ENCODE measurements around the gene NTM.

NTM gene

DNA sequence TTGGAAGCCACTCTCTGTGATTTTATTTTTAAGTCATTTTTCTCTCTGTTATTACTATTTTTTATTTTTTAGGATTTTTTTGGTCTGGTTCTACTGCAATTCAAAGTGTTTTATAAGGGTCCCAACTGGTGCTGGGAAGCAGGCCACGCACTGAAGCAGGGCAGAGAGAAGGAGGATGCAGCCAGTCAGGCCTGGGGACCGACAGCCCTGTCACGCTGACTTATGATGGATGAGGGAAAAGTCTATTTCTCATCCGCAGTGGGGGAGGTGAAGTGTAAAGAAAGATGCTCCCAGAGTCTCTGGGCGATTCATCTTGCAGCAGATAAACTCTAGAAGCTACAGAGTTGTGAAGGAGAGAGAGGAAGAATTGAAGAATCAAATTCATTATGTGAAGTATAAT is 191.6 kb downstream of the NTM start:
- no peak for TF ChIP-seq TARDBP (IDR thresholded peaks at IDR 0.05)
- TF ChIP-seq L3MBTL2 (conservative IDR thresholded peaks at IDR 0.05) = no peak
- TF ChIP-seq NFRKB (IDR thresholded peaks at IDR 0.05) = no peak
- TF ChIP-seq SUZ12 (IDR thresholded peaks at IDR 0.05) = no peak
- TF ChIP-seq SP1 (IDR thresholded peaks at IDR 0.05) = no peak
- no peak for TF ChIP-seq ELF4 (IDR thresholded peaks at IDR 0.05)
- no peak for TF ChIP-seq FOXK2 (IDR thresholded peaks at IDR 0.05)
- no peak for TF ChIP-seq CTBP1 (IDR thresholded peaks at IDR 0.05; ENCODE audit: borderline replicate concordance)
- no peak for TF ChIP-seq FOXM1 (IDR thresholded peaks at IDR 0.05; ENCODE audit: borderline replicate concordance)
- no peak for TF ChIP-seq ARNT (IDR thresholded peaks at IDR 0.05)
- TF ChIP-seq, protein P1, sequence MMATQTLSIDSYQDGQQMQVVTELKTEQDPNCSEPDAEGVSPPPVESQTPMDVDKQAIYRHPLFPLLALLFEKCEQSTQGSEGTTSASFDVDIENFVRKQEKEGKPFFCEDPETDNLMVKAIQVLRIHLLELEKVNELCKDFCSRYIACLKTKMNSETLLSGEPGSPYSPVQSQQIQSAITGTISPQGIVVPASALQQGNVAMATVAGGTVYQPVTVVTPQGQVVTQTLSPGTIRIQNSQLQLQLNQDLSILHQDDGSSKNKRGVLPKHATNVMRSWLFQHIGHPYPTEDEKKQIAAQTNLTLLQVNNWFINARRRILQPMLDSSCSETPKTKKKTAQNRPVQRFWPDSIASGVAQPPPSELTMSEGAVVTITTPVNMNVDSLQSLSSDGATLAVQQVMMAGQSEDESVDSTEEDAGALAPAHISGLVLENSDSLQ (IDR thresholded peaks at IDR 0.05) = no peak
- ChIA-PET POLR2A (no interaction called here), CTCF (no interaction called here)
- DNase-seq (ENCODE audit: extremely low spot score) = no peak

DNA sequence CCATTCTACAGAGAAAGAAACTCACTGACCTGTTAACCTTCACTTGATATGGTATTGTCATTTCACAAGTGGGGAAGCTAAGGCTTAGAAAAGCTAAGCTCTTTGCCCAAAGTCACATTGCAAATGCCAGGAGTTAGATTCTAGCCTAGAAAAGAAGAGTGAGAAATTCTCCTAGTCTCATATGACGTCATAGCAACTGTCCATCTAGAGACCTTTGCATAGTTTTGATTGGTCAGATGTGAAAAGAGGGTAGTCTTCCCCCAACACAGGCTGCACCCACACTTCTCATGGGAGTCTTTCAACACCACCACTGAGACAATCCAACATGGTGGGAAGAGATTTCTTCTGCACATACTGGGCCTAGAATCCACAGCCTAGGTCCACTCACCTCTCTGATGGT is 197.9 kb downstream of the NTM start:
- TF ChIP-seq SP1 (IDR thresholded peaks at IDR 0.05) (no peak), BHLHE40 (IDR thresholded peaks at IDR 0.05; ENCODE audit: borderline replicate concordance) (no peak), ELF4 (IDR thresholded peaks at IDR 0.05) (no peak), L3MBTL2 (conservative IDR thresholded peaks at IDR 0.05) (no peak), FOXK2 (IDR thresholded peaks at IDR 0.05) (no peak), SUZ12 (IDR thresholded peaks at IDR 0.05) (no peak), ARNT (IDR thresholded peaks at IDR 0.05) (no peak), FOXA1 (IDR thresholded peaks at IDR 0.05) (no peak), TARDBP (IDR thresholded peaks at IDR 0.05) (no peak), CTBP1 (IDR thresholded peaks at IDR 0.05; ENCODE audit: borderline replicate concordance) (no peak), ZNF384 (IDR thresholded peaks at IDR 0.05) (no peak), HDGF (IDR thresholded peaks at IDR 0.05; ENCODE audit: borderline replicate concordance) (no peak), LEF1 (IDR thresholded peaks at IDR 0.05; ENCODE audit: borderline replicate concordance) (no peak), FOXM1 (IDR thresholded peaks at IDR 0.05; ENCODE audit: borderline replicate concordance) (no peak), NFRKB (IDR thresholded peaks at IDR 0.05) (no peak)
- TF ChIP-seq, protein P1 (IDR thresholded peaks at IDR 0.05) = no peak
- DNase-seq (ENCODE audit: extremely low spot score) = no peak
- CTCF ChIA-PET = no interaction called here
- POLR2A ChIA-PET = no interaction called here

DNA sequence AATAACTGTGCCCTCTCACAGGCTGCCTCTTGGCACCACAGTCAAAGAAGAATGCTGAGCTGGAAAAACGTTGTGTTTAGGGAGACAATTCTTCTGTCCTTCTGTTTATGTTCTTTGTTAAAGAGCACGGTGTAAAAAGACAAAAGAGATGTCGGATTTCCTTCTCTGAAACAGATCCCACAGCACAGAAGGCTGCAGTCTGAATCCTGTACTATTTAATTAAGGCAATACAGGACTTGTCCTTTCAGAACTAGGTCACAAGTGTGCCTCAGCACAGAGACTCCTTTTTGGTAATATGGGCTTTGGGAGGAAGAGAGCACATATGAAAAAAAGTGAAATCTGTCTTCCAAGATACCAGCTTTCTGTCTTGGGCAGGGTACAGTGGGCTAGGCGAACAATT is 201.2 kb downstream of the NTM start:
- ChIA-PET POLR2A (no interaction called here), CTCF (interaction anchor here (2.1 kb wide), 1 partner anchor 8 kb away, joined by 6 read pairs; no protein-coding TSS in a partner anchor)
- TF ChIP-seq FOXK2 (IDR thresholded peaks at IDR 0.05) (no peak), ZNF384 (IDR thresholded peaks at IDR 0.05) (no peak), L3MBTL2 (conservative IDR thresholded peaks at IDR 0.05) (no peak), ELF4 (IDR thresholded peaks at IDR 0.05) (no peak)
- no peak for DNase-seq (ENCODE audit: extremely low spot score)

DNA sequence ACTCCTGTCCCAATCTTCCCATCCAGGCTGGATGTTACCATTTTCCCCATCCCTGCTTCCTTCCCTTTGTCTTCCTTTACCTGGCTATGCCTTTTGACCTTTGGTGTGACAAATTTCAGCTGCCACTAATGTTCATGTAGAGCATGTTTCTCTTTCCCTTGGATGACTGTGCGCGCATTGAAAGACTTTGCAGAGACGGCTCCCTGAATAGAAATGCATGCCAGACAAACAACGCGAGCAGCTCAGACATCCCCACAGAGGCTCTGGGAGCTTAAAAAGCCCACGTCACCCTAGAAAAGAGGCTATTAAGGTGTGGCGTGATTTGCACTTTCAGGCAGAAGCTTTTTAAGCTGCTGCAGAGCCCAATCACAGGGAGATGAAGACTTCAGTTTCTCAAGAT is 202.0 kb downstream of the NTM start:
- TF ChIP-seq FOXA1 (IDR thresholded peaks at IDR 0.05) (no peak), L3MBTL2 (conservative IDR thresholded peaks at IDR 0.05) (no peak), CTBP1 (IDR thresholded peaks at IDR 0.05; ENCODE audit: borderline replicate concordance) (no peak), ARNT (IDR thresholded peaks at IDR 0.05) (no peak), ELF4 (IDR thresholded peaks at IDR 0.05) (no peak), LEF1 (IDR thresholded peaks at IDR 0.05; ENCODE audit: borderline replicate concordance) (no peak), ZNF384 (IDR thresholded peaks at IDR 0.05) (no peak), TARDBP (IDR thresholded peaks at IDR 0.05) (no peak), SUZ12 (IDR thresholded peaks at IDR 0.05) (no peak), SP1 (IDR thresholded peaks at IDR 0.05) (no peak), FOXK2 (IDR thresholded peaks at IDR 0.05) (no peak), BHLHE40 (IDR thresholded peaks at IDR 0.05; ENCODE audit: borderline replicate concordance) (no peak), NFRKB (IDR thresholded peaks at IDR 0.05) (no peak), FOXM1 (IDR thresholded peaks at IDR 0.05; ENCODE audit: borderline replicate concordance) (no peak), HDGF (IDR thresholded peaks at IDR 0.05; ENCODE audit: borderline replicate concordance) (no peak)
- TF ChIP-seq, protein P1 (IDR thresholded peaks at IDR 0.05) = no peak
- POLR2A ChIA-PET = no interaction called here

DNA sequence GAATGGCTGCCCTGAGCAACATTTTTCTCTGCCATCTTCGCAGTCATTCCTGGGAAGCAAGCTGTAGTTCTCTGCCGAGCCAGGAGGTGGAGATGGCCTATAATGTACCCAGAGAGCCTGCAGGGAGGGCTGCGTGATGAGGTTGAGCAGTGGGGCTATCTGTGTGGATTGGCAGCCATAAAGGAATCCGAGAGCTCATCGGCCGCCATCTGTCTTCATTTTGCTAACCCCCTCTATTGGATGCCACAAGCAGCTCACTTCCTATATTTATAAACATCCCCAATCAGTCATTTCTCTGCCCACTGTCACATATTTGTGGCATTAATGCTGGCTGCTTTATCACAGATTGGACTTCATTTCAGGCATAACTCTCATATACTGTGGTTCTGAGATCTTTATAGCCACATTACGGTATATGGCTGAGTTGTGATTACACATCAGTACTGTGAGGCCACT is 209.5 kb downstream of the NTM start:
- POLR2A ChIA-PET = no interaction called here
- CTCF ChIA-PET = interaction anchor here (1.1 to 1.8 kb wide), 3 partner anchors 9 to 94 kb away, joined by 3 to 11 read pairs (median 6); no protein-coding TSS in a partner anchor
- no peak for TF ChIP-seq SUZ12 (IDR thresholded peaks at IDR 0.05)
- TF ChIP-seq TARDBP (IDR thresholded peaks at IDR 0.05) = no peak
- TF ChIP-seq ZNF384 (IDR thresholded peaks at IDR 0.05) = no peak
- TF ChIP-seq ARNT (IDR thresholded peaks at IDR 0.05) = no peak
- TF ChIP-seq CTBP1 (IDR thresholded peaks at IDR 0.05; ENCODE audit: borderline replicate concordance) = no peak
- TF ChIP-seq FOXM1 (IDR thresholded peaks at IDR 0.05; ENCODE audit: borderline replicate concordance) = no peak
- no peak for TF ChIP-seq SP1 (IDR thresholded peaks at IDR 0.05)
- TF ChIP-seq FOXA1 (IDR thresholded peaks at IDR 0.05) = no peak
- TF ChIP-seq FOXK2 (IDR thresholded peaks at IDR 0.05) = no peak
- TF ChIP-seq L3MBTL2 (conservative IDR thresholded peaks at IDR 0.05) = no peak
- TF ChIP-seq ELF4 (IDR thresholded peaks at IDR 0.05) = no peak
- no peak for TF ChIP-seq NFRKB (IDR thresholded peaks at IDR 0.05)
- no peak for TF ChIP-seq BHLHE40 (IDR thresholded peaks at IDR 0.05; ENCODE audit: borderline replicate concordance)
- DNase-seq (ENCODE audit: extremely low spot score) = peak; percentile 61

More for the DNA sequence above, 202.0 kb downstream of the NTM start:
- CTCF ChIA-PET = no interaction called here
- DNase-seq (ENCODE audit: extremely low spot score) = no peak

DNA sequence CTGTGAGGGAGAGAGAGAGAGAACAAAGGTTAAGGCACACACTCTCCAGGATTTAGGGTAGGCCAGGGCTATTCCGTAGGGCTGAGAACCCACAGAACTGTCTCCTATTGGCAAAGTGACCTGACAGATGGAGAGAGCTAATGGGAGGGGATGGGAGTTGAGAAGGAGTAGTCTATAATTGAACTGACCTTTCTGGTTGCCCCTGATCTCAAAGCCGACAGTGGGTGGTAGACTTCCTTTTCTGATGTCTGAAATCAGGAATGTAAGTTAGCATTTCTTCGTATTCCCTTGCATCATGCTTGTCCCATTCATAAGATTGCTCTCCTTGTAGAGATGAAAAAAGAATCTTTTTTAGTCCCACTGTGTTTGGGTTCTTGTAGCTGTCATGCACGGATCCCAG is 210.1 kb downstream of the NTM start:
- no peak for DNase-seq (ENCODE audit: extremely low spot score)
- TF ChIP-seq ARNT (IDR thresholded peaks at IDR 0.05) (no peak), BHLHE40 (IDR thresholded peaks at IDR 0.05; ENCODE audit: borderline replicate concordance) (no peak), NFRKB (IDR thresholded peaks at IDR 0.05) (no peak), ZNF384 (IDR thresholded peaks at IDR 0.05) (no peak), FOXA1 (IDR thresholded peaks at IDR 0.05) (no peak), TARDBP (IDR thresholded peaks at IDR 0.05) (no peak), HDGF (IDR thresholded peaks at IDR 0.05; ENCODE audit: borderline replicate concordance) (no peak), SP1 (IDR thresholded peaks at IDR 0.05) (no peak)
- TF ChIP-seq, protein P1 (IDR thresholded peaks at IDR 0.05) = no peak
- CTCF ChIA-PET = interaction anchor here (1.1 to 1.5 kb wide), 3 partner anchors 10 to 94 kb away, joined by 3 to 6 read pairs (median 6); no protein-coding TSS in a partner anchor
- POLR2A ChIA-PET = no interaction called here
